ENCODE results near the gene HAO1. TPM values are rescaled to one million over a fixed set of nuclear protein-coding genes. Genes with fewer than 3 reads are reported as not detected.

Gene HAO1
- total RNA-seq, 2 experiments from 2014 or later: not detected

- no peak overlapping the region for H3K4me3 Mint-ChIP-seq
- no peak for ATAC-seq (ENCODE audit: poor library complexity)
- POLR2A ChIA-PET: no interaction called here
Measured at GRCh38 chr20:7935027-7935551, 5.2 kb downstream of the HAO1 start.

GRCh38 chr20:7933346-7933745 is 6.9 kb downstream of the HAO1 start:
- peaks cover 42% of the 10 kb centered on the region for H3K27me3 Mint-ChIP-seq
- ChIA-PET POLR2A (no interaction called here), CTCF (no interaction called here)
- H3K36me3 Mint-ChIP-seq (ENCODE audit: low read depth): no peaks in the 10 kb centered on the region
- Histone ChIP-seq H3K4me3 (ENCODE audit: low read length) (no peak overlapping the region), H3K27me3 (ENCODE audit: control insufficient read depth in 1 of 2, insufficient read depth in 2 of 2, low read length in 2 of 2) (peaks cover 0 to 9% of the 10 kb centered on the region in 2 experiments), H3K36me3 (ENCODE audit: insufficient read depth, low read length) (no peaks in the 10 kb centered on the region), H3K27ac (ENCODE audit: low read depth in 1 of 2, low read length in 2 of 2) (no peak overlapping the region), H3K9me3 (ENCODE audit: control insufficient read depth in 1 of 2, insufficient read depth in 1 of 2, low read length in 2 of 2) (no peaks in the 10 kb centered on the region), H3K4me1 (ENCODE audit: insufficient read depth, low read length) (no peaks in the 10 kb centered on the region)
- TF ChIP-seq CTCF (IDR thresholded peaks at IDR 0.05): no peak
- no peak for DNase-seq
- H3K9me3 Mint-ChIP-seq: no peaks in the 10 kb centered on the region
- H3K4me3 Mint-ChIP-seq: no peak overlapping the region
- no peak overlapping the region for H3K27ac Mint-ChIP-seq
- intact Hi-C loops (cut with DNase I, micrococcal nuclease): loop anchor here in 1 of 2 experiments (10.0 kb wide), 1 partner anchor 451 kb away; no protein-coding TSS in a partner anchor
- no peak for ATAC-seq (ENCODE audit: poor library complexity)
- no peaks in the 10 kb centered on the region for H3K4me1 Mint-ChIP-seq (ENCODE audit: low read depth)

More at GRCh38 chr20:7935027-7935551, 5.2 kb downstream of the HAO1 start:
- Histone ChIP-seq H3K4me1 (ENCODE audit: insufficient read depth, low read length) (no peaks in the 10 kb centered on the region), H3K27ac (ENCODE audit: low read depth in 1 of 2, low read length in 2 of 2) (no peak overlapping the region), H3K27me3 (ENCODE audit: control insufficient read depth in 1 of 2, insufficient read depth in 2 of 2, low read length in 2 of 2) (peaks cover 0 to 9% of the 10 kb centered on the region in 2 experiments), H3K9me3 (ENCODE audit: control insufficient read depth in 1 of 2, insufficient read depth in 1 of 2, low read length in 2 of 2) (no peaks in the 10 kb centered on the region), H3K36me3 (ENCODE audit: insufficient read depth, low read length) (no peaks in the 10 kb centered on the region), H3K4me3 (ENCODE audit: low read length) (no peak overlapping the region)
- H3K9me3 Mint-ChIP-seq: no peaks in the 10 kb centered on the region
- DNase-seq: no peak
- no peak overlapping the region for H3K27ac Mint-ChIP-seq
- no peak for TF ChIP-seq CTCF (IDR thresholded peaks at IDR 0.05)
- peaks cover 36% of the 10 kb centered on the region for H3K27me3 Mint-ChIP-seq
- no peaks in the 10 kb centered on the region for H3K4me1 Mint-ChIP-seq (ENCODE audit: low read depth)
- intact Hi-C loops (cut with DNase I, micrococcal nuclease): loop anchor here in 1 of 2 experiments (10.0 kb wide), 1 partner anchor 450 kb away; no protein-coding TSS in a partner anchor
- CTCF ChIA-PET: no interaction called here
- no peaks in the 10 kb centered on the region for H3K36me3 Mint-ChIP-seq (ENCODE audit: low read depth)

- CTCF ChIA-PET: no interaction called here
- no peak for TF ChIP-seq CTCF (IDR thresholded peaks at IDR 0.05)
- intact Hi-C loops (cut with DNase I, micrococcal nuclease): loop anchor here in 1 of 2 experiments (10.0 kb wide), 1 partner anchor 454 kb away; no protein-coding TSS in a partner anchor
Measured at GRCh38 chr20:7930343-7930742, 9.9 kb downstream of the HAO1 start.

More at GRCh38 chr20:7930343-7930742, 9.9 kb downstream of the HAO1 start:
- DNase-seq: peak in 1 of 14 experiments; percentile 3
- no peak for ATAC-seq (ENCODE audit: poor library complexity)
- Mint-ChIP-seq H3K4me3 (no peak overlapping the region), H3K4me1 (ENCODE audit: low read depth) (no peaks in the 10 kb centered on the region), H3K27ac (no peak overlapping the region), H3K36me3 (ENCODE audit: low read depth) (no peaks in the 10 kb centered on the region), H3K27me3 (peaks cover 34% of the 10 kb centered on the region), H3K9me3 (no peaks in the 10 kb centered on the region)
- H3K27ac ChIP-seq (ENCODE audit: low read depth in 1 of 2, low read length in 2 of 2): no peak overlapping the region
- peaks cover 0 to 4% of the 10 kb centered on the region in 2 experiments for H3K27me3 ChIP-seq (ENCODE audit: control insufficient read depth in 1 of 2, insufficient read depth in 2 of 2, low read length in 2 of 2)
- no peaks in the 10 kb centered on the region for H3K4me1 ChIP-seq (ENCODE audit: insufficient read depth, low read length)
- no peaks in the 10 kb centered on the region for H3K36me3 ChIP-seq (ENCODE audit: insufficient read depth, low read length)
- H3K4me3 ChIP-seq (ENCODE audit: low read length): no peak overlapping the region
- no peaks in the 10 kb centered on the region for H3K9me3 ChIP-seq (ENCODE audit: control insufficient read depth in 1 of 2, insufficient read depth in 1 of 2, low read length in 2 of 2)
- POLR2A ChIA-PET: no interaction called here
